HepG2 (cell line): ENCODE measurements around the gene C20orf204. TPM values are rescaled to one million over a fixed set of nuclear protein-coding genes. Genes with fewer than 3 reads are reported as not detected.

Experiments
- HOXA5 ChIP-seq: sonication (generic); formaldehyde crosslinking; IDR thresholded peaks from 2 replicates; pipeline ENCODE4 v1.4.0; 2020; ENCODE audit warnings: missing genetic modification reagents
- HOXD1 ChIP-seq: sonication (generic); formaldehyde crosslinking; IDR thresholded peaks from 2 replicates; pipeline ENCODE4 v1.5.0; 2020; ENCODE audit warnings: missing genetic modification reagents
- KLF6 ChIP-seq: IDR thresholded peaks from 2 replicates; pipeline ENCODE4 v1.8.0; 2016; ENCODE audit warnings: missing biosample characterization, missing genetic modification reagents
- MTA1 ChIP-seq: sonication (generic); formaldehyde crosslinking; IDR thresholded peaks from 2 replicates; pipeline ENCODE4 v1.4.0; 2020; ENCODE audit warnings: missing genetic modification reagents, mild to moderate bottlenecking, borderline replicate concordance
- MYNN ChIP-seq: sonication (generic); formaldehyde crosslinking; IDR thresholded peaks from 2 replicates; pipeline ENCODE4 v1.4.0; 2020; ENCODE audit warnings: mild to moderate bottlenecking, low read depth, missing genetic modification reagents
- PHF21A ChIP-seq: sonication (generic); formaldehyde crosslinking; IDR thresholded peaks from 2 replicates; pipeline ENCODE4 v1.5.0; 2020; ENCODE audit warnings: mild to moderate bottlenecking, missing genetic modification reagents
- RFXAP ChIP-seq: sonication (generic); formaldehyde crosslinking; IDR thresholded peaks from 2 replicates; pipeline ENCODE4 v1.4.0; 2020; ENCODE audit warnings: missing genetic modification reagents, borderline replicate concordance
- SRSF1 ChIP-seq: fragments of 200-400 bp; formaldehyde crosslinking; optimal IDR thresholded peaks from 2 replicates; pipeline ENCODE3; 2017; ENCODE audit warnings: mild to moderate bottlenecking, low read depth, low read length, moderate library complexity
- SRSF9 ChIP-seq: fragments of 200-400 bp; formaldehyde crosslinking; IDR thresholded peaks from 2 replicates; pipeline ENCODE4 v1.6.1; 2018; ENCODE audit warnings: borderline replicate concordance, mild to moderate bottlenecking, low read depth, low read length; ENCODE audit not compliant: insufficient read depth, poor library complexity, severe bottlenecking
- TBX3 ChIP-seq: fragments of 450-650 bp; IDR thresholded peaks from 2 replicates; pipeline ENCODE4 v1.6.1; 2017; ENCODE audit warnings: antibody characterized with exemption, mild to moderate bottlenecking, inconsistent platforms, borderline replicate concordance
- ZKSCAN8 ChIP-seq: IDR thresholded peaks from 2 replicates; pipeline ENCODE4 v1.6.1; 2016; ENCODE audit warnings: borderline replicate concordance, missing genetic modification reagents, missing compliant biosample characterization
- ZNF121 ChIP-seq: sonication (generic); formaldehyde crosslinking; IDR thresholded peaks from 2 replicates; pipeline ENCODE4 v1.5.0; 2020; ENCODE audit warnings: mild to moderate bottlenecking, missing genetic modification reagents
- ZNF296 ChIP-seq: sonication (generic); formaldehyde crosslinking; conservative IDR thresholded peaks from 2 replicates; pipeline ENCODE4 v1.5.0; 2020; ENCODE audit warnings: mild to moderate bottlenecking, missing genetic modification reagents
- polyA plus RNA-seq, 8 experiments: library from polyadenylated mRNA; depleted of rRNA in 3 of 8; stranded (reverse) in 7 of 8; unstranded in 1 of 8; fragments of >200 nt; fragmentation: Illumina TruSeq in 4 of 8; extraction: Trizol in 4 of 8; gene quantifications; 2 replicates each; pipeline versions ENCODE4 v1.2.1 to v1.2.3, GENCODE V29; 2011 to 2016; ENCODE audit warnings: low read depth in 4 of 8, missing spikeins in 1 of 8, mixed read lengths in 1 of 8; ENCODE audit not compliant: insufficient read depth in 1 of 8
- total RNA-seq, 5 experiments: library from RNA; depleted of rRNA; stranded (reverse); fragments of >200 nt; fragmentation: Illumina TruSeq; extraction: Trizol; gene quantifications; 2 replicates each; pipeline ENCODE4 v1.2.3, GENCODE V29; 2016; ENCODE audit warnings: low read depth in 1 of 5
- TF ChIP-seq, protein P1 (sequence below): sonication (generic); formaldehyde crosslinking; IDR thresholded peaks from 2 replicates; pipeline ENCODE4 v1.4.0; 2020; ENCODE audit warnings: missing genetic modification reagents, borderline replicate concordance
- TF ChIP-seq, protein P2 (sequence below): sonication (generic); formaldehyde crosslinking; IDR thresholded peaks from 2 replicates; pipeline ENCODE4 v1.8.0; 2022; ENCODE audit warnings: mild to moderate bottlenecking, missing genetic modification reagents, moderate library complexity
- TF ChIP-seq, protein P3 (sequence below): IDR thresholded peaks from 2 replicates; pipeline ENCODE4 v1.6.1; 2016; ENCODE audit warnings: control low read depth
- TF ChIP-seq, protein P4 (sequence below): sonication (generic); formaldehyde crosslinking; IDR thresholded peaks from 2 replicates; pipeline ENCODE4 v1.5.1; 2020; ENCODE audit warnings: missing genetic modification reagents, mild to moderate bottlenecking, borderline replicate concordance
- TF ChIP-seq, protein P5 (sequence below), 2 experiments: sonication (generic) in 1 of 2; formaldehyde crosslinking in 1 of 2; IDR thresholded peaks; 2 replicates each; pipeline versions ENCODE4 v1.4.0 to v1.6.1; 2016 to 2020; ENCODE audit warnings: borderline replicate concordance in 1 of 2, low read depth in 1 of 2, mild to moderate bottlenecking in 1 of 2, missing genetic modification reagents in 1 of 2

C20orf204 gene
- total and polyA plus RNA-seq, 2 of the 13 experiments (the other 11 are each of a cell fraction or from before 2014, with no cell fraction given): 22.1 to 80.0 TPM

DNA sequence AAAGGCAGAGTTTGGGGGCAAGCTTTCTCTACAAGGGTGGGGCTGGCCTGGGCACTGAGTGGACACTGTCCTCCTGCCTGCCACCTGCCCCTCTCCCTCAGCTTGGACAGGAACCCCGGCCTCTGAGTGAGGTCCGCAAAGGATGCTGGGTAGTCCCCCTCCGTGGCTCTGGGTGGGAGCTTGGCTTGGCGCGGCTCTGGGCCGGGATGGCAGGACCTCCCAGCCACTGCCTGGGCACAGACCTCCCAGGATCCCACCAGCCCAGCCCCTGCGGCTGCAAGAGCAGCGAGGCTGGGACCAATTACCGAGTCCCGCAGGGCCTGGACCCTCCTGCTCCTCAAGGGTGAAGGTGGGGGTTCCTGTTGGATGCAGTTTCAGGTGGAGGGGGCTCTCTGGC is 16.3 kb downstream of the C20orf204 start (continued):
- TF ChIP-seq, protein P1, sequence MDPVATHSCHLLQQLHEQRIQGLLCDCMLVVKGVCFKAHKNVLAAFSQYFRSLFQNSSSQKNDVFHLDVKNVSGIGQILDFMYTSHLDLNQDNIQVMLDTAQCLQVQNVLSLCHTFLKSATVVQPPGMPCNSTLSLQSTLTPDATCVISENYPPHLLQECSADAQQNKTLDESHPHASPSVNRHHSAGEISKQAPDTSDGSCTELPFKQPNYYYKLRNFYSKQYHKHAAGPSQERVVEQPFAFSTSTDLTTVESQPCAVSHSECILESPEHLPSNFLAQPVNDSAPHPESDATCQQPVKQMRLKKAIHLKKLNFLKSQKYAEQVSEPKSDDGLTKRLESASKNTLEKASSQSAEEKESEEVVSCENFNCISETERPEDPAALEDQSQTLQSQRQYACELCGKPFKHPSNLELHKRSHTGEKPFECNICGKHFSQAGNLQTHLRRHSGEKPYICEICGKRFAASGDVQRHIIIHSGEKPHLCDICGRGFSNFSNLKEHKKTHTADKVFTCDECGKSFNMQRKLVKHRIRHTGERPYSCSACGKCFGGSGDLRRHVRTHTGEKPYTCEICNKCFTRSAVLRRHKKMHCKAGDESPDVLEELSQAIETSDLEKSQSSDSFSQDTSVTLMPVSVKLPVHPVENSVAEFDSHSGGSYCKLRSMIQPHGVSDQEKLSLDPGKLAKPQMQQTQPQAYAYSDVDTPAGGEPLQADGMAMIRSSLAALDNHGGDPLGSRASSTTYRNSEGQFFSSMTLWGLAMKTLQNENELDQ (CRISPR knock-in tag): no peak
- TF ChIP-seq, protein P2, sequence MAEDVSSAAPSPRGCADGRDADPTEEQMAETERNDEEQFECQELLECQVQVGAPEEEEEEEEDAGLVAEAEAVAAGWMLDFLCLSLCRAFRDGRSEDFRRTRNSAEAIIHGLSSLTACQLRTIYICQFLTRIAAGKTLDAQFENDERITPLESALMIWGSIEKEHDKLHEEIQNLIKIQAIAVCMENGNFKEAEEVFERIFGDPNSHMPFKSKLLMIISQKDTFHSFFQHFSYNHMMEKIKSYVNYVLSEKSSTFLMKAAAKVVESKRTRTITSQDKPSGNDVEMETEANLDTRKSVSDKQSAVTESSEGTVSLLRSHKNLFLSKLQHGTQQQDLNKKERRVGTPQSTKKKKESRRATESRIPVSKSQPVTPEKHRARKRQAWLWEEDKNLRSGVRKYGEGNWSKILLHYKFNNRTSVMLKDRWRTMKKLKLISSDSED (CRISPR knock-in tag): no peak
- TF ChIP-seq HOXA5 (CRISPR knock-in tag): no peak
- TF ChIP-seq, protein P3, sequence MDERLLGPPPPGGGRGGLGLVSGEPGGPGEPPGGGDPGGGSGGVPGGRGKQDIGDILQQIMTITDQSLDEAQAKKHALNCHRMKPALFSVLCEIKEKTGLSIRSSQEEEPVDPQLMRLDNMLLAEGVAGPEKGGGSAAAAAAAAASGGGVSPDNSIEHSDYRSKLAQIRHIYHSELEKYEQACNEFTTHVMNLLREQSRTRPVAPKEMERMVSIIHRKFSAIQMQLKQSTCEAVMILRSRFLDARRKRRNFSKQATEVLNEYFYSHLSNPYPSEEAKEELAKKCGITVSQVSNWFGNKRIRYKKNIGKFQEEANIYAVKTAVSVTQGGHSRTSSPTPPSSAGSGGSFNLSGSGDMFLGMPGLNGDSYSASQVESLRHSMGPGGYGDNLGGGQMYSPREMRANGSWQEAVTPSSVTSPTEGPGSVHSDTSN (CRISPR knock-in tag): no peak
- TF ChIP-seq HOXD1 (CRISPR knock-in tag): 0 out of 2 replicates have a peak, but pooled peaks have one; percentile 6
- TF ChIP-seq, protein P4, sequence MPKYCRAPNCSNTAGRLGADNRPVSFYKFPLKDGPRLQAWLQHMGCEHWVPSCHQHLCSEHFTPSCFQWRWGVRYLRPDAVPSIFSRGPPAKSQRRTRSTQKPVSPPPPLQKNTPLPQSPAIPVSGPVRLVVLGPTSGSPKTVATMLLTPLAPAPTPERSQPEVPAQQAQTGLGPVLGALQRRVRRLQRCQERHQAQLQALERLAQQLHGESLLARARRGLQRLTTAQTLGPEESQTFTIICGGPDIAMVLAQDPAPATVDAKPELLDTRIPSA: 0 out of 2 replicates have a peak, but pooled peaks have one; percentile 3
- peak; percentile 64; the same call in 1 of the 2 replicates for TF ChIP-seq ZNF296
- TF ChIP-seq, protein P5, sequence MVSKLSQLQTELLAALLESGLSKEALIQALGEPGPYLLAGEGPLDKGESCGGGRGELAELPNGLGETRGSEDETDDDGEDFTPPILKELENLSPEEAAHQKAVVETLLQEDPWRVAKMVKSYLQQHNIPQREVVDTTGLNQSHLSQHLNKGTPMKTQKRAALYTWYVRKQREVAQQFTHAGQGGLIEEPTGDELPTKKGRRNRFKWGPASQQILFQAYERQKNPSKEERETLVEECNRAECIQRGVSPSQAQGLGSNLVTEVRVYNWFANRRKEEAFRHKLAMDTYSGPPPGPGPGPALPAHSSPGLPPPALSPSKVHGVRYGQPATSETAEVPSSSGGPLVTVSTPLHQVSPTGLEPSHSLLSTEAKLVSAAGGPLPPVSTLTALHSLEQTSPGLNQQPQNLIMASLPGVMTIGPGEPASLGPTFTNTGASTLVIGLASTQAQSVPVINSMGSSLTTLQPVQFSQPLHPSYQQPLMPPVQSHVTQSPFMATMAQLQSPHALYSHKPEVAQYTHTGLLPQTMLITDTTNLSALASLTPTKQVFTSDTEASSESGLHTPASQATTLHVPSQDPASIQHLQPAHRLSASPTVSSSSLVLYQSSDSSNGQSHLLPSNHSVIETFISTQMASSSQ (IDR thresholded peaks at IDR 0.05; ENCODE audit: low read depth): no peak
- TF ChIP-seq, protein P5 (CRISPR knock-in tag; IDR thresholded peaks at IDR 0.05; ENCODE audit: borderline replicate concordance): no peak
- TF ChIP-seq SRSF9: no peak
- no peak for TF ChIP-seq ZNF121 (CRISPR knock-in tag)
- no peak for TF ChIP-seq ZKSCAN8 (CRISPR knock-in tag)
- TF ChIP-seq KLF6 (CRISPR knock-in tag): no peak
- no peak for TF ChIP-seq MTA1
- TF ChIP-seq PHF21A: peak; percentile 2; the same call in 1 of the 2 replicates
- no peak for TF ChIP-seq MYNN (CRISPR knock-in tag)
- TF ChIP-seq RFXAP (CRISPR knock-in tag): no peak
- TF ChIP-seq SRSF1: peak; percentile 4
- no peak for TF ChIP-seq TBX3
